Neural crest cell (in vitro differentiated cells): ENCODE data around the gene NLGN2. TPM values are rescaled to one million over a fixed set of nuclear protein-coding genes. Genes with fewer than 3 reads are reported as not detected.

Source experiments
- DNase-seq: peaks from one replicate; pipeline ENCODE4 v3.0.0; 2021; ENCODE audit warnings: low read depth, mixed read lengths, low spot score
- H3K27ac Mint-ChIP-seq: one replicate; pipeline ENCODE4 v1.8.0; 2021; ENCODE audit warnings: mild to moderate bottlenecking, mixed read lengths; ENCODE audit not compliant: unreplicated experiment
- H3K27me3 Mint-ChIP-seq: 2 replicates; pipeline ENCODE4 v1.8.0; 2021; ENCODE audit warnings: low read depth, mild to moderate bottlenecking, mixed read lengths
- H3K36me3 Mint-ChIP-seq: 2 replicates; pipeline ENCODE4 v1.8.0; 2021; ENCODE audit warnings: low read depth, mild to moderate bottlenecking, mixed read lengths
- H3K4me1 Mint-ChIP-seq: 2 replicates; pipeline ENCODE4 v1.8.0; 2021; ENCODE audit warnings: mixed read lengths
- H3K4me3 Mint-ChIP-seq: one replicate; pipeline ENCODE4 v1.8.0; 2021; ENCODE audit warnings: mild to moderate bottlenecking, mixed read lengths
- H3K9me3 Mint-ChIP-seq: 2 replicates; pipeline ENCODE4 v1.8.0; 2021; ENCODE audit warnings: mixed read lengths
- total RNA-seq: library from RNA; stranded (reverse); gene quantifications from 2 replicates; pipeline ENCODE4 v1.2.1, GENCODE V29; 2021
- TF ChIP-seq, protein P1 (sequence below): fragments of 200-600 bp; sonication (generic); conservative IDR thresholded peaks from 2 replicates; pipeline ENCODE4 v1.5.0; 2021; ENCODE audit warnings: antibody characterized with exemption, mild to moderate bottlenecking

Gene NLGN2
- total RNA-seq, 1 donor from 2014 or later = 106 TPM

DNA sequence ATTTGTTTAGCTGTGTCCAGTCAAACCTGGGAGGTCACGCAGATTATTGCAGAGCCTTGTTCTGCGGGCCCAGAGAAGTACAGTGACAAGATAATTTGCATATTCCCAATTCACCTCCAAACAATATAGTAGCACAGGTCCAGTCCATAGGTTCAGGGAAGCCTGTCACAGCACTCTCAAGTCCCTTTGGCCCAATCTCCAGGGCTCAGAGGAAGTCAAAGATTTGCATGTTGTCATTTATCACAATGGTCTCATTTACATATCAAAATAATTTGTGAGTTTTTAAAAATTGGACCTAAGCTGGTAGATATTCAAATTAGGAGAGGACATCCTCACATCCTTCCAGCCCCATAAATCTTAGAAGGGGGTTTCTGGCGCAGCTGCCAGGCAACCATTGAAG is 59.9 kb downstream of the NLGN2 start:
- DNase-seq = no peak
- TF ChIP-seq, protein P1, sequence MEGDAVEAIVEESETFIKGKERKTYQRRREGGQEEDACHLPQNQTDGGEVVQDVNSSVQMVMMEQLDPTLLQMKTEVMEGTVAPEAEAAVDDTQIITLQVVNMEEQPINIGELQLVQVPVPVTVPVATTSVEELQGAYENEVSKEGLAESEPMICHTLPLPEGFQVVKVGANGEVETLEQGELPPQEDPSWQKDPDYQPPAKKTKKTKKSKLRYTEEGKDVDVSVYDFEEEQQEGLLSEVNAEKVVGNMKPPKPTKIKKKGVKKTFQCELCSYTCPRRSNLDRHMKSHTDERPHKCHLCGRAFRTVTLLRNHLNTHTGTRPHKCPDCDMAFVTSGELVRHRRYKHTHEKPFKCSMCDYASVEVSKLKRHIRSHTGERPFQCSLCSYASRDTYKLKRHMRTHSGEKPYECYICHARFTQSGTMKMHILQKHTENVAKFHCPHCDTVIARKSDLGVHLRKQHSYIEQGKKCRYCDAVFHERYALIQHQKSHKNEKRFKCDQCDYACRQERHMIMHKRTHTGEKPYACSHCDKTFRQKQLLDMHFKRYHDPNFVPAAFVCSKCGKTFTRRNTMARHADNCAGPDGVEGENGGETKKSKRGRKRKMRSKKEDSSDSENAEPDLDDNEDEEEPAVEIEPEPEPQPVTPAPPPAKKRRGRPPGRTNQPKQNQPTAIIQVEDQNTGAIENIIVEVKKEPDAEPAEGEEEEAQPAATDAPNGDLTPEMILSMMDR = no peak
- Mint-ChIP-seq H3K27ac (peak overlapping the region; percentile 27), H3K27me3 (no peaks in the 10 kb centered on the region), H3K9me3 (no peaks in the 10 kb centered on the region), H3K36me3 (no peaks in the 10 kb centered on the region), H3K4me3 (peak overlapping the region; percentile 32), H3K4me1 (peaks cover 14% of the 10 kb centered on the region)

DNA sequence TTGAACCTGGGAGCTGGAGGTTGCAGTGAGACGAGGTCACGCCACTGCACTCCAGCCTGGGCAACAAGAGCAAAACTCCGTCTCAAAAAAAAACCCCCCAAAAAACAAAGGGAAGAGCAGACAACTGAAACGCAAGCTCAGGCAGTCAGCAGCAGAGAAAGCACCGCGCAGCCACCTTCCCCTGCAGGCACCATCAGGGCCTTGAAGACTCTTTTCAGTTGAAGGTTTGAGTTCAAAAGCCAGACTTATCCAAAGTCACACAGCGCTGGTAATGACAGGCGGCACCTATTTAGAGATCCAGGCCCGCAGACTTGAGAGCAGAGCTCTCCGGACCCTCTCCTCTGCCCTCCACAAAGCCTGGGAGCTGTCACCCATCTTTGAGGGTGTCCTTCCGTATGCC is 60.6 kb downstream of the NLGN2 start:
- no peaks in the 10 kb centered on the region for H3K27me3 Mint-ChIP-seq
- H3K36me3 Mint-ChIP-seq = no peaks in the 10 kb centered on the region
- H3K4me1 Mint-ChIP-seq = peaks cover 14% of the 10 kb centered on the region
- H3K9me3 Mint-ChIP-seq = no peaks in the 10 kb centered on the region
- TF ChIP-seq, protein P1 = no peak
- no peak overlapping the region for H3K27ac Mint-ChIP-seq
- DNase-seq = no peak
- no peak overlapping the region for H3K4me3 Mint-ChIP-seq

DNA sequence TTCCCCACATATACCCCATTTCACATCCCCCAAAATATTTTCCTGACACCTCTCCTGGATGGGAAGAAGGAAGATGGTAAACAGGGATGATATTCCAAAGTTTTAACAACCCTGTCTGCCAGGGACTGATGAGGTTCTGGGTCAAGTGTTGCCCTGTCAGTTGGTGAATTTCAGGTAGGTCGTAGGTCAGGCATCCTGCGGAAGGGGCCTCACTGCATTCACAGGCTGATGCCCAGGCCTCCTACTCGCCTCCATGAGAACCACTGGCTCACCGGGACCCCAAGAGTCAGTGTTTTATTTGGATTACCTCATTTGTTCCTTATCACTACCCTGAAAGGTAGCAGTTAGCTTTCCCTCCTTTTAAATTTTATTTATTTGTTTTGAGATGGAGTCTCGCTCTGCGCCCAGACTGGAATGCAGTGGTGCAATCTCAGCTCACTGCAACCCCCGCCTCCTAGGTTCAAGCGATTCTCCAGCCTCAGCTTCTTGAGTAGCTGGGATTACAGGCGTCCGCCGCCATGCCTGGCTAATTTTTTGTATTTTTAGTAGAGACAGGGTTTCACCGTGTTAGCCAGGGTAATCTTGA is 61.3 kb downstream of the NLGN2 start:
- TF ChIP-seq, protein P1 = no peak
- Mint-ChIP-seq H3K27ac (no peak overlapping the region), H3K4me3 (no peak overlapping the region)

More for the DNA sequence above, 61.3 kb downstream of the NLGN2 start:
- no peak for DNase-seq
- H3K36me3 Mint-ChIP-seq = no peaks in the 10 kb centered on the region
- H3K4me1 Mint-ChIP-seq = peaks cover 14% of the 10 kb centered on the region
- no peaks in the 10 kb centered on the region for H3K9me3 Mint-ChIP-seq
- no peaks in the 10 kb centered on the region for H3K27me3 Mint-ChIP-seq

Other genes with a start within 250 kb of the NLGN2 start
- gene ASGR1, start 228.5 kb upstream of the NLGN2 start, total RNA-seq = 9.6 and 11.2 TPM in 2 replicates
- 49.4 and 51.4 TPM in 2 replicates for gene DLG4, start 188.0 kb upstream of the NLGN2 start, total RNA-seq
- gene ACADVL, start 187.9 kb upstream of the NLGN2 start, total RNA-seq = 215 and 220 TPM in 2 replicates
- gene DVL2, start 173.3 kb upstream of the NLGN2 start, total RNA-seq = 130 and 140 TPM in 2 replicates
- gene PHF23, start 168.4 kb upstream of the NLGN2 start, total RNA-seq = 72.7 and 75.2 TPM in 2 replicates
- 470 and 479 TPM in 2 replicates for gene GABARAP, start 165.4 kb upstream of the NLGN2 start, total RNA-seq
- 179 and 182 TPM in 2 replicates for gene CTDNEP1, start 156.1 kb upstream of the NLGN2 start, total RNA-seq
- 74.4 and 77.4 TPM in 2 replicates for gene ELP5, start 155.6 kb upstream of the NLGN2 start, total RNA-seq
- not detected in 2 replicates for gene CLDN7, start 145.4 kb upstream of the NLGN2 start, total RNA-seq
- gene SLC2A4, start 126.1 kb upstream of the NLGN2 start, total RNA-seq = 5.8 and 6.1 TPM in 2 replicates
- 0.54 and 0.96 TPM in 2 replicates for gene YBX2, start 113.2 kb upstream of the NLGN2 start, total RNA-seq
- 725 and 743 TPM in 2 replicates for gene EIF5A, start 100.2 kb upstream of the NLGN2 start, total RNA-seq
- 84.2 and 89.9 TPM in 2 replicates for gene GPS2, start 92.5 kb upstream of the NLGN2 start, total RNA-seq
- gene NEURL4, start 78.5 kb upstream of the NLGN2 start, total RNA-seq = 65.6 and 69.5 TPM in 2 replicates
- 1.2 and 1.3 TPM in 2 replicates for gene ACAP1, start 71.3 kb upstream of the NLGN2 start, total RNA-seq
- gene KCTD11, start 55.7 kb upstream of the NLGN2 start, total RNA-seq = 7.9 and 8.0 TPM in 2 replicates
- not detected in 2 replicates for gene TMEM95, start 52.7 kb upstream of the NLGN2 start, total RNA-seq
- 0.21 and 0.43 TPM in 2 replicates for gene TNK1, start 26.8 kb upstream of the NLGN2 start, total RNA-seq
- gene PLSCR3, start 13.3 kb upstream of the NLGN2 start, total RNA-seq = 21.9 and 25.7 TPM in 2 replicates
- 71.5 and 71.6 TPM in 2 replicates for gene TMEM256, start 3.7 kb upstream of the NLGN2 start, total RNA-seq
- gene SPEM1, start 12.5 kb downstream of the NLGN2 start, total RNA-seq = 0.26 and 0.93 TPM in 2 replicates
- not detected in 2 replicates for gene SPEM2, start 17.8 kb downstream of the NLGN2 start, total RNA-seq
- not detected in 2 replicates for gene SPEM3, start 21.0 kb downstream of the NLGN2 start, total RNA-seq
- gene TMEM102, start 27.6 kb downstream of the NLGN2 start, total RNA-seq = 1.1 and 1.3 TPM in 2 replicates
- 6.0 and 6.5 TPM in 2 replicates for gene FGF11, start 31.7 kb downstream of the NLGN2 start, total RNA-seq
- 9.7 and 9.9 TPM in 2 replicates for gene CHRNB1, start 37.2 kb downstream of the NLGN2 start, total RNA-seq
- 13.6 and 14.3 TPM in 2 replicates for gene ZBTB4, start 71.8 kb downstream of the NLGN2 start, total RNA-seq
- not detected in 2 replicates for gene SLC35G6, start 73.6 kb downstream of the NLGN2 start, total RNA-seq
- gene POLR2A, start 76.5 kb downstream of the NLGN2 start, total RNA-seq = 181 and 183 TPM in 2 replicates
- gene TNFSF12, start 141.2 kb downstream of the NLGN2 start, total RNA-seq = 4.1 and 5.4 TPM in 2 replicates
- gene TNFSF13, start 150.9 kb downstream of the NLGN2 start, total RNA-seq = 0.45 and 0.86 TPM in 2 replicates
- 83.7 and 85.7 TPM in 2 replicates for gene SENP3, start 154.1 kb downstream of the NLGN2 start, total RNA-seq
- 0.49 and 1.6 TPM in 2 replicates for gene CD68, start 171.8 kb downstream of the NLGN2 start, total RNA-seq
- gene MPDU1, start 176.0 kb downstream of the NLGN2 start, total RNA-seq = 74.4 and 83.7 TPM in 2 replicates
- 0.65 and 0.84 TPM in 2 replicates for gene SOX15, start 182.2 kb downstream of the NLGN2 start, total RNA-seq
- gene FXR2, start 207.1 kb downstream of the NLGN2 start, total RNA-seq = 51.9 and 53.8 TPM in 2 replicates
- 76.3 and 89.1 TPM in 2 replicates for gene SAT2, start 220.0 kb downstream of the NLGN2 start, total RNA-seq
- 2.3 and 2.5 TPM in 2 replicates for gene SHBG, start 222.3 kb downstream of the NLGN2 start, total RNA-seq
- gene ATP1B2, start 243.1 kb downstream of the NLGN2 start, total RNA-seq = 12.1 and 14.3 TPM in 2 replicates